Stimulated activated CD8-positive, alpha-beta memory T cell treated with anti-CD3 and anti-CD28 coated beads, Interleukin-15, amount 100 ng/mL, for 48 hours (primary cell): ENCODE measurements around the gene BCDIN3D.
"Not testable (repeated sequence)": the region's sequence is repeated elsewhere in the genome, so short reads cannot be mapped to it uniquely, and the experiment has no call there.

Experiments used
- DNase-seq, 2 donors: peaks; one replicate each; pipeline ENCODE4 v3.0.0-alpha.2; 2020; ENCODE audit warnings: low read depth in 2 of 2

BCDIN3D gene

DNA sequence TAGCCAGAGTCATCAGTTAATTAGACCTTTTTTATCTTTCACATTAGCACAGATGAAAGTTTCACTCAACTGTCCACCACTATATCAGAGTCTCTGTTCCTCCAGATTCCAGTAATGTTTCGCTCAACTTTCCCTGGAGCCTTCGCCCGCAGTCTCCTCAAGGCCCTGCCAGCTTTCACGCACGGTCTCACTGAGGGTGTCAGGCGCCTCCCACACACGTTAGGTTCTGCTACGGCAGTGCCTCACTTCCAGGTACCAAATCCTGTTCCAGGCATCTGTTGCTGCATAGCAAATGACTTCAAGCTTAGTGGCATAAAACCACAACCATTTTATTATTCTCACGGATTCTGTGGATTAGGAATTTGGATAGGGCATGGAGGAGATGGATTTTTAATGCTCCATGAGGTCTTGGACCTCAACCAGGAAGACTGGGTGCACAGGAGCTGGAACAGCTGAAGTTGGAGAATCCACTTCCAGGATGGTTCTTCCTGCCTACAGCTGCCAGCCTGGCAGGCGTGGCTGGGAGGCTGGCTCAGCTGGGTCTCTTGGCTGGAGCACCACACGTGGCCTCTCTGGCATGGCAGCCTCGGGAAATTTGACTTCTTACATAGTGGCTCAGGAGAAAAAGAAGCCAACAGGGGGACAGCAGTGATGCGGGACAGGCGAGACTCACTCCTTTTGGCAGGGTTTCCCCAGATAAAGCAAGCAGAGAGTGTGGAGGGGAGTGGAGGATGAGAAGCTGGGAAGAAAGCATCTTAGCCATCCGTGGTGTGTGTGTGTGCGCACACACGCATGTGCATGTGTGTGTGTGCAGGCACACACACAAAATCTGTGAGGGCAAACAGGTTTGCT lies 21.3 kb upstream of the BCDIN3D start:
- DNase-seq: no peak

DNA sequence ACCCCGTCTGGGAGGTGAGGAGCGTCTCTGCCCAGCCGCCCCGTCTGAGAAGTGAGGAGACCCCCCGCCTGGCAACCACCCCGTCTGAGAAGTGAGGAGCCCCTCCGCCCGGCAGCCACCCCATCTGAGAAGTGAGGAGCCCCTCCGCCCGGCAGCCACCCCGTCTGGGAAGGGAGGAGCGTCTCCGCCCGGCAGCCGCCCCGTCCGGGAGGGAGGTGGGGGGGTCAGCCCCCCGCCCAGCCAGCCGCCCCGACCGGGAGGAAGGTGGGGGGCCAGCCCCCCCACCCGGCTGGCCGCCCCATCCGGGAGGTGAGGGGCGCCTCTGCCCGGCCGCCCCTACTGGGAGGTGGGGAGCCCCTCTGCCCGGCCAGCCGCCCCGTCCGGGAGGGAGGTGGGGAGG lies 18.0 kb upstream of the BCDIN3D start:
- DNase-seq: not testable (repeated sequence)

DNA sequence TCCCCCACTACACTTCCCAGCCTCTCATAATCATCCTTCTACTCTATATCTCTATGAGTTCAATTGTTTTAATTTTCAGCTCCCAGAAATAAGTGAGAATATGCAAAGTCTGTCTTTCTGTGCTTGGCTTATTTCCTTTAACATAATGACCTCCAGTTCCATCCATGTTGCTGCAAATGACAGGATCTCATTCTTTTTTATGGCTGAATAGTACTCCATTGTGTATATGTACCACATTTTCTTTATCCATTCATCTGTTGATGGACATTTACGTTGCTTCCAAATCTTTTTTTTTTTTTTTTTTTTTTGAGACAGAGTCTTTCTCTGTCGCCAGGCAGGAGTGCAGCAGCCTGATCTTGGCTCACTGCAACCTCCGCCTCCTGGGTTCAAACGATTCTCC lies 13.0 kb upstream of the BCDIN3D start:
- DNase-seq: not testable (repeated sequence)

DNA sequence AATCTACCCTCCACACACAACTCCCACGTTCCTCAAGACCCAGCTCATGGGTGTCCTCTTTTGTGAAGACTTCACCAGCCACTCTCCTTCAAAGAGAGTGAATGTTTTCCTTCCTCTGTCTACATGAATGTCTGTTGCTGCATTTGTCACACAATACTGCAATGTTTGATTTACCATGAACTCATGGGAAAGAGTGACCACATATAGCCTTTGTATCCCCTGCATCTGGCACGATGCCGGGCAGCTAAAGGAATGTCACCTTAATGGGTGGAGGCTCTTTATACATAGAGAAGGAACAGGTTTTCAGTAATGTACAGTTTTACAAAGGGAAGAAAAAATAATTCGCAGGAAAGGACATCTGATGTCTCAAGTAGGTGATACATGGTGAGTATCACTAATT lies 12.1 kb upstream of the BCDIN3D start:
- DNase-seq: no peak

DNA sequence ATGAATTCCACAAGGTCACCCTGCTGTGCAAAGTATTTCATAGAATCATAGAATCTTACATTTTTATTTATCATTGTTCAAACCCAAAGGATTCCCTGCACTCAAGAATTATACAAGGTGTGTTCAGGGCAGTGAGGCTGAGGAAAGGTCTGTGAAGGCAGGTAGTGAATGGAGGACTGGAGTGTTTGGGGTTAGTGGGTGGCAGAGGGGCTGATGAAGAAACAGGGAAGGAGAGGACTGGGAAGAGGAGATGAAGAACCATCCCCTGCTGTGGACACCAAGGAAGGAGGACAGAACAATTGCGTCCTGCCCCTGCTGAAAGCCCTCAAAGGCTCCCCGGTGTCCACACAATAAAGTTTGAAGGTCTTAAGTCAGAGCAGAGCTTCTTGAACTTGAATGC lies 10.8 kb upstream of the BCDIN3D start:
- no peak for DNase-seq

DNA sequence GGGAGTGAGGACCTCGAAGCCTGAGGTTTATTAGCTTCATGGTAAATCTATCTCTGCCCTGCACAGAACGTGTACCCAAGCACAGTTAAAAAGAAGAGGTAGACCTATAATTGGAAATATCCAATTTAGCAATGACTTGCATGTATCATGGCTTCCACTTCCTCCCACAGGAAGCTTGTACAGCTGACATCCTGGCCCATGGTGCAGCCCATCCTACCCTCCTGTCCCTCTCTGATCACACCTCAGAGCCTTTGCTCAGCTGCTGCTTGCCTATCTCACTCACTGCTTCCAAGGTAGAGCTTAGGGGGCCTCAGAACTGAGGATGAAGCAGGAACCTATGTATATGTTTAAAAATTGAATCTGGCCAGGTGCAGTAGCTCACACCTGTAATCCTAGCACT lies 4.3 kb upstream of the BCDIN3D start:
- DNase-seq: no peak

DNA sequence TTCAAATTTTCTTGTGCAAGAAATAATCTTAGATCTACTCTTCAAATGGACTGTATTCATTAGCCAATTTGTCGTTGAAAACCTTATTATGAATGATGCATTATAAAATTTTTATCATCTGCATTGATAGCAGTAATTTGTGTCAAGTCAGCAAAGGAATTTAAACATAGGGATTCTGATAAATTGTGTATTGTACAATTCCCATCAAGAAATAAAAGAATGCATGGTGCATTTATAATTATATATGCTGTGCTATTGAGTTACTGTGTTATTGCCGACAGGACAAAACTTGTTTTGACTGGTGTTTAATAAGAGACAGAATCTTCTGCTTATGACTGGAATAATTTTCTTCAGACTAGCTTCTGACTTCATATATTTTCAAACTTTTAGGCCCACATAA lies 3.1 kb upstream of the BCDIN3D start:
- DNase-seq: no peak

DNA sequence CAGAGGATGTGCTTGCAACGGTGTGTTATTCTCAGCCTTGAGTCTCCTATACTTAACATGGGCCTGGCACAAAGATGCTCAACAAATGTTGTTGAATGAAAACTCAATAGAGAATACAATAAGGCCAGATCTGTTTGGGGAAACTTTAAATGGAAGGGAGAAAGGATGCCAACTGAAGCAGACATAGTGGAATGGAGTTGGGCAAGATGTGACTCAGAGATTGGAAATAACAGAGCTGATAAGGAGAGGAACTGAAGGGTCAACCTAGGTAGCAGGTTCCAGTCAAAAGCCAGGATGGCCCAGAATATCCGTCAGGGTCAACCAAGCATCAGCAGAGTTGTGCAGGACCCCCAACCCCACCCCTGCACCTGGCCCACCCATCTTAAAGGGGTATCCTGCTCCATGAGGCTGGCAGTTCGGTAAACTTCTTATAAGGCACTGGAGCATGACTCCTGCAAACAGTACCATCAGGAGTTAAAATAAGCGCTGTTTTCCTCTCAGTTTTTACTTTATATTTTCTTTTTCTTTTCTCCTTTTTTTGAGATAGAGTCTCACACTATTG lies 1.1 kb upstream of the BCDIN3D start:
- no peak for DNase-seq

DNA sequence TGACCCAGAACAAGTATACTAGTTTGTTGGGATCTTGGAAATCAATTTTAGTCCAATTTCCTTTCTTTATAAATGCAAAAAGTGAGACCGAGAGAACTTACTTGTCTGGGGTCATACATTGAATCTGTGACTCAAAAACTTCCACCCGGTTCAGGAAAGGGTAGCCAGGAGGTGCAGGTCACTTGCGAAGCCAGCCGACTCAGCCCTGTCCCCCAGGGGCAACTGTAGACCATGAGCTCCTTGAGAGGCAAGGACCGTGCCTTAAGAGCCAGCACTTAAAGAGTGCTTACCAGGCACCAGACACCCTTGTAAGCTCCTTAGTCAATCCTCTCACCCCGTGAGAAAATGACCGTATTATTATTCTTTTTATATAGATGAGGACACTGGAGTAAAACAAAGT lies 505 bp upstream of the BCDIN3D start:
- no peak for DNase-seq

DNA sequence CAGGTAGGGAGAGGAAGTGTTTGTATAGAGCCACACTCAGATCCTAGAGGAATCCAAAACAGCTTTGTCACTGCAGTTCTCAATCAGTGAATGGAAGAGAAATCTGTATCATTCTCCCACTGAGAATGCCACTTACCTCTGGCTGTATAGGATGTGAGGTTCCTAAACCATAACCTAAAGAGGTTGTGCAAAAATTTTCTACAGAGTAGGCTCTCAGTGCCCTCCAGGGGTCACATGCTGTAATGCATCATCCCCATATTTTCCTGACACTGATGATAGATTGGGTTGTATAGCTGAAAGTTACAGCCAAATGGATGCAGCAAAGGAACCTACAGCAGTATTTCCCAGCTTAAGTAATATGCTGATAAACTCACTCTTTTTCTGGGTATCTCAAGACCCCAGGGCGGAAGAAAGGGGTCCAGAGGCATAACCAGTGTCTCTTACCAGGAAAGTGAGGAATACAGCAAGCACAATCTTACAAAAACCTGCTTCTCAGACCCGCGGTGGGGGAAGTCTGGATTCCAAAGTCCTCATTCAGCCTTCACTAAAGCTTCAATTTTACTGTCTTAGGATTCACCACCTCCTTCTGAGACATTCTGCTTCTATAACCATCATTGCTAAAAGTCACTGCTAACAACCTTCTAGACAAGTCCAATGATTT lies 3.8 kb downstream of the BCDIN3D start:
- no peak for DNase-seq

DNA sequence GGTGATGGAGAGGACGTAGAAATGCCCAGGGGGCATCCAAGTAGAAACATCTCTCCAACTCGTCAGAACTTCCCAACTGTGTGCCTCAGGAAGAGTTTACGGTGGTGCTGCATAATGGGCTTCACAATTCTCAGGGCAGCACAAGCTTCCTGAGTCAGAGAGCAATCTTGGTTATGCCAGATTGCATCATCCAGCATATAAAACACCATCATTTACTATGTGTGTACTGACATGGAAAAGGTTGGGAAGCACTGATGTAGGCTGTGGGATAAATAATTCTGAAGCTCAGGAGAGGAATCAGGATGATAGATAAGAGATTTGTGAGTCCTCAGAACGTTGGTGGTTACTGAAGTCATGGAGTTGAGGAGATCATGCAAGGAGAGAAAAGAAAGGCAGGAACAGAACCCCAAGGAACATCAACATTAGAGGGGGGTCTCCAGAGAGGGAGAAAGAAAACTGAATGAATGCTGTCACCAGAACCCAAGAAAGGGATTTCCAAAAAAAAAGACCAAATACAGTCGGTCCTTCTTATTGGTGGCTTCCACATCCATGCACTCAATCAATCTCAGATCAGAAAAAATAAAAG lies 10.0 kb downstream of the BCDIN3D start:
- DNase-seq: no peak

DNA sequence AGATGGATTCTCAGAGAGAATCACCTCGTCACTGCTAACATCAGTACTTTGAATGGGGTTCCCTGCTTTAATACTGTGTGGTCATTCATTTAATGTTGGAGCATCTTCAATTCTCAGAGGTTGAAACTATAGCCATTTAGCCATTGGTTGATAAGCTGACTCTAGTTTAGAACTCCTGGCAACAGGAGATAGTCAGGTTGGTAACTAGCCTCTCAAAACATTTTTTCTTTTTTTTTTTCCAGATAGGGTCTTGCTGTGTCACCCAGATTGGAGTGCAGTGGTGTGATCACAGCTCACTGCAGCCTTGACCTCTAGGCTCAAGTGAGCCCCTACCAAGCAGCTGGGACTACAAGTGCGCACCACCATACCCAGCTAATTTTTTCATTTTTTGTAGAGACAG lies 11.2 kb downstream of the BCDIN3D start:
- DNase-seq: no peak

DNA sequence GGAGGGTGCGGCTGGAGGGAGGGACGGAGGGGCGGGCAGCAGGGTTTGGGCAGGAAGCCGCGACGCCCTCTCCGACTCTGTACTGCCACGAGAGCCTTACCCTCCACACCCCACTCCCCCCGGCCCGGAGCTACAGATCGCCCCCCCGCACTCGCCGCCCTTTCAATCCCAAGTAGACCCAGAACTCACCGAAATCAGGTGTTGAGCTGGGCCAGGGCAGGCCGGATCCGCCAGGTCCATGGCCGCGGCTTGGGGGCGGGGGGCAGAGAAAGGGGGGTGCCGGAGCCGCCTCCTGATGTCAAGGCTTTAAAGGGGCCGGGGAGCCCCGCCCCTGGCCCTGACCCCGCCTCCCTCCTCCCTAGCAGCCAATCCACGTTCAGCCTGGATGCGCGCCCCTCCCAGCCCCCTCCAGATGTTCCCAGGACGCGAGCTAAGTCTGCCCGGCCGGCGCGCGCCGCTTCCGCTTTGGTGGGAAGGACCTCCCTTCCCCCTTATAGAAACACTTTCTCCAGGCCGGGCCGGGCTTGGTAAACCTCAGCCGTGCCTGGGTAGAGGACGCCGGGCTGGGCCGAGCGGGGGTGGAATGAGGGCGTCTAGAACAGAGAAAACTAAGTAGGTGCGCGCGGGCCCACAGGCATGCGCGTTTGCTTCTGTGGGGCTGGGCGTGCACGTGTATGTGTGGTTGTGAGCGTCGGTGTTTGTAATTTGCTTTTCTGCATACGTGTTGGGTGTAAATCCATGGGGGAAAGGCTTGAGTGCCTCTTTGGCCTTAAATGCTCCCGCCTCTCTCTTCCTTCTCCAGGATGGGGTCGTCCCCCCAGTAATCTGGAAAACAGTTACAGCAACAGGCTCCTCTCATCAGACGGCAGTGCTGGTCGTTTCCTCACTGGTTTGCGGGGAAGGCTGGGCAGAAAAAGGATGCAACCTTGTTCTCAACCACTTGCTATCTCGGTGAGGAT lies 14.5 kb downstream of the BCDIN3D start, which contains the start of gene NCKAP5L:
Gene NCKAP5L, minus strand, starts transcription at position 281 of the 959 bp plus-strand sequence. CDS start 24,369 bp downstream, outside the sequence.
- peak; percentile 89 to 93 for DNase-seq

DNA sequence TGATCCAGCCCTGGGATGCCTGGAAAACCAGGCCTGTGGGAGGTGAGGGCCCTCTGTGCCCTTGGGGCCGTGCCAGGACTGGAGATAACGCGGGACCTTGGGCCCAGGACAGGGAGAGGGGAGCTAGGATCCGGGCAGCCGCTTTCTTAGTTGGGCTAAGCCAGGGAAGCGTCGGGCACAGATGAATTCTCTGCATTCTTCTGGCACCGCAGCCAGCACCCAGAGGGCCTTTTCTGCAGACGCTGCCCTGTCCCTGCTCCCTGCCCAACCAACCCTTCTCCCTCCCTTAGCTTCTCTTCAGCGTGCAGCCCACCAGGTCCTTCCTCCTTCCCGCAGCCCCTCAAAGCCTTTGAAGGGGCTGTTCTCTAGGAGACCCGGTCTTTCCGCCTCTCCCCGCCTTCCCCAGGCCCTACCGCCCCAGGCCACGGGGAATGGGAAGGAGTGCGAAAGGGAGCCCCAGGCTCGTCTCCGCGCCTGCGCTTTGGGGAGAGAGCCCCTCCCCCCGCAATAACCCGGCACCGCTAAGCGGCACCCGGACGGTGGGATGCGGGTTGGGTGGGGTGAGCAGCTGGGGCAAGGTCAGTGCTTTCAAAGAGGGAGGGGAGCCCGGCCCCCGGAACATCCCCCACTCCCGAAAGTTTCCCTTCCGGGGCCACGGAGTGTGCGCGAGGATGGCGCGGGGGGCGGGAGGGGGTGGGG lies 15.4 kb downstream of the BCDIN3D start:
- peak in 1 of 2 donors; percentile 9 for DNase-seq

DNA sequence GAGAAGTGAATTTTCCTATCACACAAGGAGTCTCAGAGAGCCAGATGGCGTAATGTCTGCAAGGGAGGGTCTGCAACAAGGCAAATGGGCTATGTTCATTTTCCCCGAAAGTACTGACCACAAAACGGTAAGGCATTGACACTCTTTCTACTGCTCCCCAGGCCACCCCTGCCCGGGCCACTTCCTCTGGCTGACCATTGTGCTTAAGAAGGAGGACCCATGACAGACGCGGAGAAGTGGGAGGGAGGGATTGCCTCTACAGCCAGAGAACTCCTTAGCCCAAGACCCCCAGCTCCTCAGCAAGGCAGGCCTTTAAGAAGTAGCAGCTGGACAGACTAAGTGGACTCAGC lies 15.9 kb downstream of the BCDIN3D start:
- DNase-seq: no peak

DNA sequence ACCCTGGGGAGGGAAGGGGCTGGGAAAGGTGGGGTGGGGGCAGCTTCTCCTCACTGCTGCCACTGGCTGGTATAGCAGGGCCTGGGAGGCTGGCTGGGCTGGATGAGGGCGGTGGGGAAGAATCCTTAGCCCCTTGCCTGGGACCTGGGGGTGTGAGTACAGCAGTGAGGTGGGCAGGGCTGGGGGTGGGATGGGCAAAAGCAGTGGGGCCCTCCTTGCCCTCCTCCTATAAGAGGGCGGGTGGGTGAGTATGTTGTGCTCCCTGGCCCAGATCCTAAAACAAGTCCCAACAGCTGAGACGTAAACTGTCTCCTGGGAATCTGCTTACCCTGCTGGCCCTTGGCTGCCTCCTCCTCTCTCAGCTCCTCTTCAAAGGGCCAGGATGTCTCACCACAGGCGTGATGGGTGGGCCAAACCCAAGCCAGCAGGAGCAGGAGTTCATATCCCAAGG lies 16.9 kb downstream of the BCDIN3D start:
- DNase-seq: no peak

DNA sequence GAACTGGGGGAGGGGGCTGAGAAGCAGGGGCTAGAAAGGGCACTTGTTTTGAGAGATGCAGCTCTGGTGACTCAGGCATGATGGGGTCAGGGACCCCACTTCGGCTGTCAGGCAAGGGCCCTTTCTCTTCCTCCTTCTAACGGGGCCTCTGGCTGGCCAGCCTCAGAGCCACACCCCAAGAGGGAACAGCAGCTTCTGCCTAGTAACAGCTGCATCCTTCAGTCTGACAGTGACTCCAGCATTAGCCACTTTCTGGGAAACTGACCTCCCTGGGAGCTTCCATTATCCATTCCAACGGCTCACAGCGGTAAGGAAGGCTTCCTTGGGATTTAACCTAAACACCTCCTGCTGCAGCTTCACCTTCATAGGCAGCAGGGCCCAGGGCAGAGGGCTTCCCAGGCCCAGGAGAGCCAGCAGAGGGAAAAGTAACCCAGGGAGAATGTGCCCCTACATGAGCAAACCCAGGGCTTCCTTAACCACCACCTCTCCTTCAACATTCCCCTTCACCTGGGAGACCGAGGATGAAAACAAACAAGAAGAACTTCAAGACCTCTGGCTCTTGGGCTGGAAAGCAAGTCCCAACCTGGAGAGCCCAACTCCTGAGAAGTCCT lies 17.4 kb downstream of the BCDIN3D start:
- DNase-seq: no peak

DNA sequence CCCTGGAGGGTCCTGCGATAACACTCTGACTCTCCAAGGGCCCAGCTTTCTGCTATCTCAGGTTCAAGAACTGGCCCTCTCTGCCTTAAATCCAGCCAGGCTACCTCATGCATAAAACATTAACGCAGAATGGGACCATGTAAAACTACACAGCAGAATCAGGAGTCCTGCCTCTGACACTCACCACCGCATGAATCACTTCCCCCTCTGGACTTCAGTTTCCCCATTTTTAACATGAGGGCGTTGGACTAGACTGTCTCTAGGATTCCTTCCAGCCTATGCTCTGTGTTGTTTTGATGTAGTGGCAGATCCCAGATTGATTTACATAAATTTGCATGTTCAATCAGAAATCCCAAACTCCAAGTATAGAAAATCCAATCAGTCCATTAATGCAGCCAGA lies 18.0 kb downstream of the BCDIN3D start:
- no peak for DNase-seq

DNA sequence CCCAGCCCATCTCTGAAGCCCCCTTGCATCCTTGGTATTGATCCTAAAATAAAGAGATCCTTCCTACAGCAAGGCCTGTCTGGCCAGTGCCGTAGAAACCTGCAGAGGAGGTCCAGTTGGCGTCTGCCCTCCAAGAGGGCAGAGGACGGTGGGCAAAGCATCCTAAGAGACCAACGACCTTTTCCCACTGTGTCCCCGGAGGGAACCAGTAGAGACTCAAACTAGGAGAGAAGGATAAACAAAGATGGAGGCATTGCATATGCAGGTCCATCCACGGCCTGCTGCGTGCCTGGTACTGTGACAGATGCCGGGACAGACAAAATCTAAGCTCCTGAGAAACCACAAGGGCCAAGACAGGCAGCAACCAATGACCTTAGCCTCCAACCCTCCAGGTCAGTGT lies 18.5 kb downstream of the BCDIN3D start:
- no peak for DNase-seq

DNA sequence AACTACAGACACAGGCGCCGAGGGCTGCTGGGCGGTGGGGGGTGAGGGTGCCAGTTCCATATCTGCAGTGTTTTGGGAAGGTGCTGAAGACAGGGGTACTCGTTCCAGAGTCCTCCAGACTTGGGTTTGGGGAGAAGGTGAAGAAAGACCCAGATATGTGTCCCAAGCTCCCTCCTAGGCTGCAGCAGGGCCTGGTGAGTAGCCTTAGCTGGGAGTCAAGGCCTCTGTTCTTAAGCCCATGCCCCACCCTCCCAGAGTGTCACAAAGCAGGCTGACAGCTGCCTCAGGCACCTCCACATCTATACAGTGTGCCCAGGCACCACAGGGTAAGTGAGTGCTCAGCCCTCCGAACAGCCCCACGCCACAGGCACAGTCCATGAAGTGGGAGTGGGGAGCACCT lies 19.0 kb downstream of the BCDIN3D start:
- no peak for DNase-seq
